HepG2 (cell line): ENCODE results near the gene SLC15A2. TPM values are rescaled to one million over a fixed set of nuclear protein-coding genes. Genes with fewer than 3 reads are reported as not detected.

Source experiments
- ATAC-seq: fragments of 200-7000 bp; cut with Tn5 transposase; 3 replicates; pipeline ENCODE4 v1.9.1; 2020; ENCODE audit warnings: mild to moderate bottlenecking, moderate library complexity
- BruUV-seq: library from RNA; stranded (reverse); fragments of 400-500 nt; replicated peaks from 2 replicates; lab custom pipeline; 2021; lab: Mats Ljungman, UMichigan
- CTCF ChIA-PET: fragments of 300-600 bp; formaldehyde crosslinking; extraction: SDS; loops from one replicate; lab custom pipeline; 2021; ENCODE audit warnings: low total read pairs, inconsistent platforms, low intra/inter-chr PET ratio; lab: Yijun Ruan, JAX
- POLR2A ChIA-PET: fragments of 350-600 bp; sonication (Branson Sonifier 250); formaldehyde crosslinking; loops from one replicate; lab custom pipeline; 2020; ENCODE audit warnings: antibody characterized with exemption, inconsistent platforms; lab: Yijun Ruan, JAX
- DNase-seq: peaks from one replicate; pipeline ENCODE4 v3.0.0-alpha.2; 2015; ENCODE audit warnings: low spot score
- FAIRE-seq: peaks from 3 replicates; lab custom pipeline; 2011; peaks lifted over from hg19 to GRCh38; lab: Jason Lieb, UNC
- H2AFZ ChIP-seq: one replicate; pipeline ENCODE4 v1.6.1; 2011; ENCODE audit warnings: low read length, inconsistent platforms
- H3K27ac ChIP-seq: fragments of 300-600 bp; 3 replicates; pipeline ENCODE4 v1.8.0; 2011; ENCODE audit warnings: mixed run types, mild to moderate bottlenecking, mixed read lengths, low read length, inconsistent platforms; ENCODE audit not compliant: insufficient read depth; ENCODE audit errors: extremely low read length
- H3K27me3 ChIP-seq, 2 experiments: fragments of 200-600 bp in 1 of 2; 2 replicates in 1 of 2; 3 replicates in 1 of 2; pipeline versions ENCODE4 v1.6.0 to v1.8.0; 2011; ENCODE audit warnings: low read length in 2 of 2, mild to moderate bottlenecking in 2 of 2, moderate library complexity in 2 of 2, inconsistent platforms in 1 of 2; ENCODE audit not compliant: insufficient read depth in 2 of 2, control insufficient read depth in 1 of 2
- H3K36me3 ChIP-seq, 2 experiments: fragments of 200-600 bp in 1 of 2; replicated peaks in 1 of 2; 2 replicates in 1 of 2; 3 replicates in 1 of 2; pipeline versions ENCODE4 v1.5.1 to v1.8.0; 2011; ENCODE audit warnings: low read length in 2 of 2, inconsistent platforms in 1 of 2; ENCODE audit not compliant: insufficient read depth in 2 of 2, control insufficient read depth in 1 of 2
- H3K4me1 ChIP-seq: 2 replicates; pipeline ENCODE4 v1.5.1; 2012; ENCODE audit warnings: low read length, inconsistent platforms; ENCODE audit not compliant: insufficient read depth
- H3K4me2 ChIP-seq: 2 replicates; pipeline ENCODE4 v1.6.0; 2011; ENCODE audit warnings: low read depth, low read length, inconsistent platforms
- H3K4me3 ChIP-seq, 3 experiments: fragments of 200-600 bp in 1 of 3; sonication (generic), shearing (Covaris generic) in 1 of 3; replicated peaks in 1 of 3; 2 replicates each; pipeline ENCODE4 v1.5.1; 2011 to 2016; ENCODE audit warnings: low read length in 3 of 3, inconsistent platforms in 2 of 3, low read depth in 2 of 3, mild to moderate bottlenecking in 2 of 3, control low read depth in 1 of 3, mixed read lengths in 1 of 3; ENCODE audit not compliant: insufficient read depth in 1 of 3
- H3K79me2 ChIP-seq: one replicate; pipeline ENCODE4 v1.6.1; 2011; ENCODE audit warnings: low read length, inconsistent platforms; ENCODE audit not compliant: insufficient read depth
- H3K9ac ChIP-seq: 2 replicates; pipeline ENCODE4 v1.6.0; 2011; ENCODE audit warnings: mild to moderate bottlenecking, low read depth, low read length, inconsistent platforms; ENCODE audit not compliant: insufficient read depth
- H3K9me3 ChIP-seq: 2 replicates; pipeline ENCODE4 v1.5.1; 2012; ENCODE audit warnings: mild to moderate bottlenecking, low read length
- H4K20me1 ChIP-seq: 2 replicates; pipeline ENCODE4 v1.6.0; 2011; ENCODE audit warnings: inconsistent platforms, mild to moderate bottlenecking, low read length, moderate library complexity; ENCODE audit not compliant: insufficient read depth
- BHLHE40 ChIP-seq: IDR thresholded peaks from 2 replicates; pipeline ENCODE4 v1.6.1; 2011; ENCODE audit warnings: low read length, improper control_type of control experiment
- NCOR1 ChIP-seq: fragments of 200-600 bp; sonication (generic); IDR thresholded peaks from 2 replicates; pipeline ENCODE4 v1.7.0; 2017; ENCODE audit warnings: antibody characterized with exemption, low read length, borderline replicate concordance
- NFE2L2 ChIP-seq: fragments of 150-350 bp; IDR thresholded peaks from 2 replicates; pipeline ENCODE4 v1.6.1; 2014; ENCODE audit warnings: low read length
- RFX1 ChIP-seq: fragments of 450-650 bp; IDR thresholded peaks from 2 replicates; pipeline ENCODE4 v1.6.1; 2017
- WGBS: methylation state at CpG from one replicate; pipeline ENCODE4 v1.1.6; 2017; ENCODE audit warnings: low lambda C conversion rate; 5-methylcytosine and 5-hydroxymethylcytosine counted together
- in situ Hi-C: cut with HindIII; loops from 2 replicates; pipeline ENCODE4 v1.10.0; 2017; ENCODE audit warnings: low pct_unique_long_range_greater_than_20kb; ENCODE audit not compliant: extremely low pct_ligation_motif_present
- intact Hi-C: fragments of 100-400 bp; cut with micrococcal nuclease; formaldehyde crosslinking; loops from one replicate; pipeline ENCODE4 v1.10.0; 2022; ENCODE audit not compliant: unreplicated experiment
- polyA plus RNA-seq, 8 experiments: library from polyadenylated mRNA; depleted of rRNA in 3 of 8; stranded (reverse) in 7 of 8; unstranded in 1 of 8; fragments of >200 nt; fragmentation: Illumina TruSeq in 4 of 8; extraction: Trizol in 4 of 8; gene quantifications; 2 replicates each; pipeline versions ENCODE4 v1.2.1 to v1.2.3, GENCODE V29; 2011 to 2016; ENCODE audit warnings: low read depth in 4 of 8, missing spikeins in 1 of 8, mixed read lengths in 1 of 8; ENCODE audit not compliant: insufficient read depth in 1 of 8
- total RNA-seq, 5 experiments: library from RNA; depleted of rRNA; stranded (reverse); fragments of >200 nt; fragmentation: Illumina TruSeq; extraction: Trizol; gene quantifications; 2 replicates each; pipeline ENCODE4 v1.2.3, GENCODE V29; 2016; ENCODE audit warnings: low read depth in 1 of 5
- TF ChIP-seq, protein P1 (sequence below): sonication (generic); formaldehyde crosslinking; IDR thresholded peaks from 2 replicates; pipeline ENCODE4 v1.4.0; 2020; ENCODE audit warnings: missing genetic modification reagents

SLC15A2 gene
- total and polyA plus RNA-seq, 2 of the 13 experiments (the other 11 are each of a cell fraction or from before 2014, with no cell fraction given): 1.0 to 1.4 TPM

DNA sequence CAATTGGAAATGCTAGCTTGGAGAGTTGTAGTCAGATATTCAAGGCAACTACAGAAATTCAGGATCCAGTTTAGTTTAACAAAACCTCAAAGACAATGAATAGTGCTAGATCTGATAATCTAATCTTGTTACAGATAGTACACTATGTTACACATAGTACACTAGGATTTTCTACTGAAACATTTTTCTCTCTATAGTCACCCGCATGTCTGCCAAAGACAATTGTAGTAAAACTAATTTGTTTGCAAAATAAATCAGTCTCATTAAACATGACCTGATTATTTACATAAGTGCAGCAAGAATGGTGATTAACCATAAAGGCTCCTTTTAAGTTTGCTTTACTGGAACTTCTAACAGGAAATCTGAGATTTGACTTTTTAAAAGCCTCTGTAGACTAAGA is 75.8 kb downstream of the SLC15A2 start (continued):
- TF ChIP-seq NCOR1 (no peak), BHLHE40 (no peak)
- TF ChIP-seq, protein P1, sequence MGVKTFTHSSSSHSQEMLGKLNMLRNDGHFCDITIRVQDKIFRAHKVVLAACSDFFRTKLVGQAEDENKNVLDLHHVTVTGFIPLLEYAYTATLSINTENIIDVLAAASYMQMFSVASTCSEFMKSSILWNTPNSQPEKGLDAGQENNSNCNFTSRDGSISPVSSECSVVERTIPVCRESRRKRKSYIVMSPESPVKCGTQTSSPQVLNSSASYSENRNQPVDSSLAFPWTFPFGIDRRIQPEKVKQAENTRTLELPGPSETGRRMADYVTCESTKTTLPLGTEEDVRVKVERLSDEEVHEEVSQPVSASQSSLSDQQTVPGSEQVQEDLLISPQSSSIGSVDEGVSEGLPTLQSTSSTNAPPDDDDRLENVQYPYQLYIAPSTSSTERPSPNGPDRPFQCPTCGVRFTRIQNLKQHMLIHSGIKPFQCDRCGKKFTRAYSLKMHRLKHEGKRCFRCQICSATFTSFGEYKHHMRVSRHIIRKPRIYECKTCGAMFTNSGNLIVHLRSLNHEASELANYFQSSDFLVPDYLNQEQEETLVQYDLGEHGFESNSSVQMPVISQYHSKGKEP (CRISPR knock-in tag): no peak

DNA sequence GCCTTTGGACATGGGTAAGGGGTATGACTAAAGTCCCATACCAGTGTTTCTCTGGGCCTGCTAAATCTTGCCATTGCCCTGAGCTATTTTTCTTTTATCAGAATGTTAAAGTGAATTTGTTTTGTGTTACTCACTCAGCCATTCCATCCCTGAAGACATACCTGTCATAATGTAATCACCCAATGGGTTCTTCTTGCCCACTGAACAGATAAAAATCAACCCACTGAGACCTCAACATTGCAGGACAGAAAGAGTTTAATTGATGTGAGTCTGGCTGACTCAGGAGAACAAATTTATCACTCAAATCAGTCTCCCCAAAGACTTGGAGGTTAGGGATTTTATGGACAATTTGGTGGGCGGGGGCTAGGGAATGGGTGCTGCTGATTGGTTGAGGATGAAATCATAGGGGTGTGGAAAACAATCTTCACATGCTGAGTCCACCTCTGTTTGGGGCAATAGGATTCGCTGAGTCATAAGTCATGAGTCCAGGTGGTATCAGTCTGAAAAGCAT is 80.5 kb downstream of the SLC15A2 start:
- Histone ChIP-seq H3K4me3 (no peak overlapping the region), H3K4me1 (no peaks in the 10 kb centered on the region), H3K27ac (no peak overlapping the region)
- no peak for ATAC-seq
- BruUV-seq: no TSS peak
- in situ Hi-C loops: no loop called here
- peak; percentile 33; the same call in 1 of the 2 replicates for TF ChIP-seq NFE2L2
- TF ChIP-seq RFX1: no peak
- TF ChIP-seq, all 625 proteins: peak for 1
- intact Hi-C loops: no loop called here
- no peaks in the 10 kb centered on the region for H4K20me1 ChIP-seq
- peaks cover 5% of the 10 kb centered on the region; the same call in 1 of the 2 replicates for H3K9me3 ChIP-seq
- no peak overlapping the region for H3K4me2 ChIP-seq
- ChIA-PET POLR2A (no interaction called here), CTCF (no interaction called here)
- 4% methylated on average over 2 of the region's 2 CpGs for WGBS
- H3K9ac ChIP-seq: no peak overlapping the region
- no peaks in the 10 kb centered on the region for H3K27me3 ChIP-seq
- no peaks in the 10 kb centered on the region for H3K36me3 ChIP-seq
- no peak overlapping the region for H2AFZ ChIP-seq
- no peak for DNase-seq
- no peaks in the 10 kb centered on the region for H3K79me2 ChIP-seq
- FAIRE-seq: no peak
